H1 (cell line): Measurements from ENCODE around the gene ELMO3. TPM values are rescaled to one million over a fixed set of nuclear protein-coding genes. Genes with fewer than 3 reads are reported as not detected.

ENCODE experiments used
- CTCF ChIA-PET: fragments of 300-600 bp; sonication (Branson Sonifier 250); formaldehyde crosslinking; loops from one replicate; lab custom pipeline; 2021; ENCODE audit not compliant: partially characterized antibody; lab: Charles Lee
- POLR2A ChIA-PET: fragments of 300-600 bp; sonication (Branson Sonifier 250); formaldehyde crosslinking; loops from one replicate; lab custom pipeline; 2021; ENCODE audit warnings: inconsistent platforms; ENCODE audit not compliant: partially characterized antibody; lab: Charles Lee
- DNase-seq, 2 experiments: peaks; one replicate each; pipeline versions ENCODE4 v3.0.0 to v3.0.0-alpha.2; 2010 to 2022; ENCODE audit warnings: low spot score in 2 of 2, low read depth in 1 of 2, mixed read lengths in 1 of 2
- FAIRE-seq: peaks from 2 replicates; lab custom pipeline; 2011; peaks lifted over from hg19 to GRCh38; lab: Jason Lieb, UNC
- H2AFZ ChIP-seq: 2 replicates; pipeline ENCODE4 v1.8.1; 2012; ENCODE audit warnings: low read length, inconsistent platforms
- H2AK5ac ChIP-seq: 2 replicates; pipeline ENCODE4 v1.6.1; 2013; ENCODE audit warnings: low read depth, low read length
- H2BK120ac ChIP-seq: replicated peaks from 2 replicates; pipeline ENCODE3; 2013; ENCODE audit warnings: low read depth, low read length, inconsistent platforms
- H2BK12ac ChIP-seq: 2 replicates; pipeline ENCODE4 v1.6.1; 2013; ENCODE audit warnings: low read depth, low read length
- H2BK15ac ChIP-seq: 2 replicates; pipeline ENCODE4 v1.6.1; 2013; ENCODE audit warnings: low read length
- H2BK20ac ChIP-seq: 2 replicates; pipeline ENCODE4 v1.6.1; 2013; ENCODE audit warnings: low read length
- H2BK5ac ChIP-seq: 2 replicates; pipeline ENCODE4 v1.6.1; 2013; ENCODE audit warnings: low read depth, low read length
- H3K14ac ChIP-seq: 2 replicates; pipeline ENCODE4 v1.6.1; 2013; ENCODE audit warnings: inconsistent platforms; ENCODE audit not compliant: insufficient read length
- H3K18ac ChIP-seq: 2 replicates; pipeline ENCODE4 v1.6.1; 2013; ENCODE audit warnings: low read length; ENCODE audit errors: extremely low read depth
- H3K23ac ChIP-seq: 2 replicates; pipeline ENCODE4 v1.6.1; 2013; ENCODE audit warnings: inconsistent platforms; ENCODE audit not compliant: insufficient read length
- H3K23me2 ChIP-seq: 2 replicates; pipeline ENCODE4 v1.6.1; 2013; ENCODE audit warnings: low read depth, low read length
- H3K27ac ChIP-seq: 2 replicates; pipeline ENCODE4 v1.6.1; 2011; ENCODE audit warnings: low read depth, low read length, inconsistent platforms
- H3K27me3 ChIP-seq, 4 experiments: replicated peaks in 1 of 4; 1 replicate in 1 of 4; 2 replicates in 3 of 4; pipeline versions ENCODE4 v1.6.1 to v1.8.1; 2011 to 2013; ENCODE audit warnings: low read length in 3 of 4, mild to moderate bottlenecking in 3 of 4, inconsistent platforms in 2 of 4, mixed read lengths in 2 of 4, moderate library complexity in 1 of 4; ENCODE audit not compliant: control insufficient read depth in 3 of 4, insufficient read depth in 3 of 4; ENCODE audit errors: extremely low read depth in 1 of 4
- H3K36me3 ChIP-seq, 4 experiments: 2 replicates each; pipeline versions ENCODE4 v1.6.1 to v1.8.1; 2011 to 2013; ENCODE audit warnings: mild to moderate bottlenecking in 4 of 4, low read length in 3 of 4, moderate library complexity in 2 of 4, control low read depth in 1 of 4, inconsistent platforms in 1 of 4; ENCODE audit not compliant: insufficient read depth in 4 of 4, control insufficient read depth in 2 of 4
- H3K4ac ChIP-seq: replicated peaks from 2 replicates; pipeline ENCODE3; 2013; ENCODE audit warnings: low read length, low read depth, mixed read lengths, inconsistent platforms; ENCODE audit not compliant: insufficient read length
- H3K4me1 ChIP-seq, 4 experiments: replicated peaks in 1 of 4; 1 replicate in 1 of 4; 2 replicates in 3 of 4; pipeline versions ENCODE4 v1.6.1 to v1.8.1; 2011 to 2013; ENCODE audit warnings: low read length in 3 of 4, inconsistent platforms in 2 of 4, mixed read lengths in 1 of 4; ENCODE audit not compliant: insufficient read depth in 4 of 4, control insufficient read depth in 3 of 4
- H3K4me2 ChIP-seq, 2 experiments: 2 replicates each; pipeline versions ENCODE4 v1.6.1 to v1.8.1; 2011 to 2013; ENCODE audit warnings: low read depth in 2 of 2, low read length in 2 of 2, control low read depth in 1 of 2, inconsistent platforms in 1 of 2, mild to moderate bottlenecking in 1 of 2; ENCODE audit not compliant: insufficient read depth in 1 of 2
- H3K4me3 ChIP-seq, 4 experiments: fragments of 200-600, 300-600 bp in 1 of 4; sonication (generic), shearing (Covaris generic), sonication (Bioruptor Twin) in 1 of 4; 2 replicates each; pipeline versions ENCODE4 v1.5.1 to v1.8.1; 2011 to 2016; ENCODE audit warnings: low read length in 4 of 4, low read depth in 3 of 4, control low read depth in 2 of 4, inconsistent platforms in 2 of 4, mild to moderate bottlenecking in 2 of 4, mixed read lengths in 1 of 4, moderate library complexity in 1 of 4; ENCODE audit not compliant: insufficient read depth in 2 of 4; ENCODE audit errors: extremely low read depth in 1 of 4
- H3K56ac ChIP-seq: replicated peaks from 2 replicates; pipeline ENCODE3; 2013; ENCODE audit warnings: low read depth, mild to moderate bottlenecking, mixed read lengths, low read length, inconsistent platforms; ENCODE audit not compliant: insufficient read length
- H3K79me1 ChIP-seq: 2 replicates; pipeline ENCODE4 v1.6.1; 2013; ENCODE audit warnings: low read depth, low read length, control low read depth
- H3K79me2 ChIP-seq, 2 experiments: 2 replicates each; pipeline versions ENCODE4 v1.6.1 to v1.8.1; 2012 to 2013; ENCODE audit warnings: low read length in 2 of 2, mild to moderate bottlenecking in 2 of 2, inconsistent platforms in 1 of 2; ENCODE audit not compliant: insufficient read depth in 2 of 2, control insufficient read depth in 1 of 2
- H3K9ac ChIP-seq, 4 experiments: replicated peaks in 1 of 4; 1 replicate in 1 of 4; 2 replicates in 3 of 4; pipeline versions ENCODE4 v1.6.1 to v1.8.1; 2011 to 2013; ENCODE audit warnings: low read depth in 3 of 4, low read length in 3 of 4, control low read depth in 2 of 4, mild to moderate bottlenecking in 2 of 4, moderate library complexity in 2 of 4, inconsistent platforms in 1 of 4; ENCODE audit errors: extremely low read depth in 1 of 4
- H3K9me3 ChIP-seq, 2 experiments: 2 replicates each; pipeline versions ENCODE4 v1.6.1 to v1.8.1; 2012 to 2013; ENCODE audit warnings: mild to moderate bottlenecking in 2 of 2, moderate library complexity in 2 of 2, control low read depth in 1 of 2, inconsistent platforms in 1 of 2, low read depth in 1 of 2, low read length in 1 of 2, mixed read lengths in 1 of 2; ENCODE audit not compliant: insufficient read depth in 2 of 2
- H4K20me1 ChIP-seq, 2 experiments: replicated peaks in 1 of 2; 2 replicates each; pipeline versions ENCODE3 to v1.8.1; 2011 to 2013; ENCODE audit warnings: inconsistent platforms in 2 of 2, low read length in 2 of 2, mild to moderate bottlenecking in 1 of 2; ENCODE audit not compliant: insufficient read depth in 2 of 2, control insufficient read depth in 1 of 2
- H4K5ac ChIP-seq: 2 replicates; pipeline ENCODE4 v1.6.1; 2013; ENCODE audit warnings: low read length, low read depth, mixed read lengths, inconsistent platforms; ENCODE audit not compliant: insufficient read length
- H4K8ac ChIP-seq: 2 replicates; pipeline ENCODE4 v1.8.0; 2013; ENCODE audit warnings: mild to moderate bottlenecking, moderate library complexity, low read length, inconsistent platforms; ENCODE audit not compliant: insufficient read depth; ENCODE audit errors: extremely low read depth
- H4K91ac ChIP-seq: replicated peaks from 2 replicates; pipeline ENCODE3; 2013; ENCODE audit warnings: low read length, mixed read lengths, inconsistent platforms; ENCODE audit not compliant: insufficient read length
- BACH1 ChIP-seq: IDR thresholded peaks from 2 replicates; pipeline ENCODE4 v1.6.1; 2012; ENCODE audit warnings: low read length, improper control_type of control experiment
- BCL11A ChIP-seq, 2 experiments: IDR thresholded peaks; one replicate each; pipeline ENCODE4 v1.6.1; 2011; ENCODE audit warnings: low read depth in 2 of 2, low read length in 2 of 2, mild to moderate bottlenecking in 2 of 2
- CEBPB ChIP-seq: IDR thresholded peaks from 2 replicates; pipeline ENCODE4 v1.6.1; 2012; ENCODE audit warnings: low read depth, low read length
- CTCF ChIP-seq, 3 experiments: IDR thresholded peaks; 1 replicate in 2 of 3; 2 replicates in 1 of 3; pipeline versions ENCODE4 v1.5.1 to v1.6.1; 2011; ENCODE audit warnings: low read length in 3 of 3, mild to moderate bottlenecking in 3 of 3, inconsistent platforms in 2 of 3, low read depth in 1 of 3, moderate library complexity in 1 of 3; ENCODE audit not compliant: insufficient read depth in 1 of 3; ENCODE audit errors: control extremely low read depth in 1 of 3
- FOSL1 ChIP-seq: IDR thresholded peaks from 2 replicates; pipeline ENCODE4 v1.6.1; 2011; ENCODE audit warnings: mild to moderate bottlenecking, low read depth, low read length, moderate library complexity; ENCODE audit not compliant: insufficient read depth
- GTF2F1 ChIP-seq: IDR thresholded peaks from 2 replicates; pipeline ENCODE4 v1.6.1; 2012; ENCODE audit warnings: low read depth, low read length, improper control_type of control experiment, borderline replicate concordance
- MAFK ChIP-seq: IDR thresholded peaks from 2 replicates; pipeline ENCODE4 v1.6.1; 2012; ENCODE audit warnings: low read depth, mild to moderate bottlenecking, improper control_type of control experiment, low read length
- PHF8 ChIP-seq: fragments of 200-600 bp; sonication (generic); conservative IDR thresholded peaks from 2 replicates; pipeline ENCODE4 v1.7.1; 2012; ENCODE audit warnings: low read depth, mild to moderate bottlenecking, inconsistent platforms, low read length, moderate library complexity
- POLR2A ChIP-seq, 2 experiments: IDR thresholded peaks; 1 replicate in 1 of 2; 2 replicates in 1 of 2; pipeline ENCODE4 v1.6.1; 2011; ENCODE audit warnings: low read depth in 2 of 2, low read length in 2 of 2, mild to moderate bottlenecking in 2 of 2; ENCODE audit errors: control extremely low read depth in 1 of 2
- SAP30 ChIP-seq: fragments of 300-600 bp; sonication (generic); IDR thresholded peaks from 2 replicates; pipeline ENCODE4 v1.7.1; 2012; ENCODE audit warnings: low read length, moderate library complexity, mild to moderate bottlenecking, inconsistent platforms; ENCODE audit not compliant: insufficient read depth, insufficient replicate concordance
- TAF7 ChIP-seq: optimal IDR thresholded peaks from 2 replicates; pipeline ENCODE3; 2011; ENCODE audit warnings: low read depth, mild to moderate bottlenecking, inconsistent platforms, low read length, moderate library complexity, borderline replicate concordance
- YY1 ChIP-seq: IDR thresholded peaks from 2 replicates; pipeline ENCODE4 v1.6.1; 2011; ENCODE audit warnings: low read depth, mild to moderate bottlenecking, low read length
- WGBS, 2 experiments: shearing (Covaris generic) in 1 of 2; methylation state at CpG; one replicate each; pipeline versions ENCODE4 v1.1.6 to v1.1.7; 2013 to 2015; ENCODE audit warnings: low lambda C conversion rate in 2 of 2, mixed read lengths in 2 of 2, inconsistent platforms in 1 of 2, low coverage in 1 of 2, missing lambda C conversion rate in 1 of 2; ENCODE audit not compliant: insufficient replicate concordance in 2 of 2, insufficient coverage in 1 of 2, insufficient read length in 1 of 2; ENCODE audit errors: extremely low coverage in 1 of 2, missing lambda C conversion rate in 1 of 2; 5-methylcytosine and 5-hydroxymethylcytosine counted together
- polyA plus RNA-seq, 7 experiments: library from polyadenylated mRNA; depleted of rRNA in 3 of 7; stranded (reverse) in 5 of 7; unstranded in 2 of 7; fragments of >200 nt in 5 of 7; fragments of 200-250 nt in 2 of 7; gene quantifications; 1 replicate in 5 of 7; 2 replicates in 1 of 7; 4 replicates in 1 of 7; pipeline versions ENCODE4 v1.2.1 to v1.2.3, GENCODE V29; 2011 to 2013; ENCODE audit warnings: missing spikeins in 2 of 7, mixed read lengths in 2 of 7
- total RNA-seq: library from RNA; stranded (reverse); fragmentation: NEBNext Ultra II Directional; extraction: Animal tissue kit (Norgen Biotek cat#: 25700); gene quantifications from 2 replicates; pipeline ENCODE4 v1.2.1, GENCODE V29; 2021

The ELMO3 gene
- total and polyA plus RNA-seq, 2 of the 8 experiments (the other 6 are each of a cell fraction or from before 2014, with no cell fraction given): 9.6 to 10.9 TPM

GRCh38 chr16:67195676-67196075 lies 3.3 kb upstream of the ELMO3 start:
- POLR2A ChIA-PET: interaction anchor here (0.9 to 1.3 kb wide), 2 partner anchors 11 kb away, joined by 3 to 4 read pairs; no protein-coding TSS in a partner anchor
- H3K18ac ChIP-seq: no peak overlapping the region
- TF ChIP-seq GTF2F1 (no peak), POLR2A (IDR thresholded peaks at IDR 0.05; ENCODE audit: control extremely low read depth in 1 of 2, low read depth in 2 of 2, low read length in 2 of 2) (no peak), CTCF (IDR thresholded peaks at IDR 0.05; ENCODE audit: control extremely low read depth in 1 of 3, insufficient read depth in 1 of 3, low read depth in 1 of 3, low read length in 3 of 3) (no peak), FOSL1 (no peak), BACH1 (no peak), CEBPB (no peak), YY1 (no peak), PHF8 (no peak), BCL11A (IDR thresholded peaks at IDR 0.05; ENCODE audit: low read depth in 2 of 2, low read length in 2 of 2) (no peak), MAFK (no peak), SAP30 (no peak), TAF7 (no peak)

More at GRCh38 chr16:67195676-67196075, 3.3 kb upstream of the ELMO3 start:
- Histone ChIP-seq H2AK5ac (no peak overlapping the region), H4K20me1 (peaks cover 5 to 29% of the 10 kb centered on the region in 2 experiments), H3K23ac (no peak overlapping the region), H3K36me3 (peaks cover 18 to 44% (median 34%) of the 10 kb centered on the region in 4 experiments), H3K4me3 (no peak overlapping the region), H2BK120ac (no peak overlapping the region), H3K4me2 (no peak overlapping the region), H4K5ac (no peak overlapping the region), H3K14ac (no peak overlapping the region), H2AFZ (no peak overlapping the region), H3K79me1 (peaks cover 10% of the 10 kb centered on the region), H4K91ac (no peak overlapping the region), H4K8ac (no peak overlapping the region), H3K9ac (no peak overlapping the region), H3K27me3 (no peaks in the 10 kb centered on the region), H2BK15ac (no peak overlapping the region), H2BK12ac (no peak overlapping the region), H3K56ac (no peak overlapping the region), H3K4me1 (peaks cover 0 to 17% (median 10%) of the 10 kb centered on the region in 4 experiments; a peak in 5 of 7 replicates), H3K4ac (no peak overlapping the region), H3K79me2 (peaks cover 8 to 17% of the 10 kb centered on the region in 2 experiments), H3K23me2 (peaks cover 13% of the 10 kb centered on the region), H3K27ac (no peak overlapping the region), H2BK20ac (no peak overlapping the region), H2BK5ac (no peak overlapping the region), H3K9me3 (no peaks in the 10 kb centered on the region)
- WGBS, 2 experiments: 86% methylated on average over 5 of the region's 5 CpGs; no CpG with 5 or more reads in 1 of the 2 experiments
- DNase-seq (no peak), FAIRE-seq (no peak)
- CTCF ChIA-PET: interaction anchor here (0.9 to 8.7 kb wide), 5 partner anchors 16 to 44 kb away, joined by 3 to 111 read pairs (median 4); no protein-coding TSS in a partner anchor
